Smooth muscle cell (in vitro differentiated cells): ENCODE results near the gene VPS18. TPM values are rescaled to one million over a fixed set of nuclear protein-coding genes. Genes with fewer than 3 reads are reported as not detected.

Experiments
- DNase-seq: peaks from one replicate; lab custom pipeline; 2025; ENCODE audit not compliant: unreplicated experiment; lab: John Stamatoyannopoulos, UW
- H2AFZ ChIP-seq: fragments of 200-600 bp; sonication (generic); 2 replicates; pipeline ENCODE4 v1.6.0; 2016; ENCODE audit warnings: antibody characterized with exemption, low read depth, mild to moderate bottlenecking
- H3F3A ChIP-seq: fragments of 200-600 bp; sonication (generic); 2 replicates; pipeline ENCODE4 v1.6.0; 2017; ENCODE audit warnings: antibody characterized with exemption, low read depth
- H3K27ac ChIP-seq: fragments of 200-600 bp; sonication (generic); 2 replicates; pipeline ENCODE4 v1.5.1; 2016; ENCODE audit warnings: low read depth, mild to moderate bottlenecking
- H3K27me3 ChIP-seq: fragments of 200-600 bp; sonication (generic); 2 replicates; pipeline ENCODE4 v1.6.1; 2016; ENCODE audit warnings: low read depth, mild to moderate bottlenecking
- H3K36me3 ChIP-seq: fragments of 200-600 bp; sonication (generic); 2 replicates; pipeline ENCODE4 v1.5.1; 2016; ENCODE audit warnings: low read depth
- H3K4me1 ChIP-seq: fragments of 200-600 bp; sonication (generic); 2 replicates; pipeline ENCODE4 v1.5.1; 2016; ENCODE audit warnings: low read depth
- H3K4me2 ChIP-seq: fragments of 200-600 bp; sonication (generic); 2 replicates; pipeline ENCODE4 v1.6.0; 2016; ENCODE audit warnings: mild to moderate bottlenecking
- H3K4me3 ChIP-seq: fragments of 200-600 bp; sonication (generic); 2 replicates; pipeline ENCODE4 v1.5.1; 2016; ENCODE audit warnings: mild to moderate bottlenecking
- H3K79me2 ChIP-seq: fragments of 200-600 bp; sonication (generic); 2 replicates; pipeline ENCODE4 v1.6.0; 2016; ENCODE audit warnings: low read depth, mild to moderate bottlenecking
- H3K9ac ChIP-seq: fragments of 200-600 bp; sonication (generic); 2 replicates; pipeline ENCODE4 v1.6.0; 2016; ENCODE audit warnings: low read depth
- H3K9me3 ChIP-seq: fragments of 200-600 bp; sonication (generic); replicated peaks from 2 replicates; pipeline ENCODE4 v1.5.1; 2016; ENCODE audit warnings: low read depth
- H4K20me1 ChIP-seq: fragments of 200-600 bp; sonication (generic); 2 replicates; pipeline ENCODE4 v1.6.0; 2016; ENCODE audit warnings: low read depth
- WGBS: methylation state at CpG from one replicate; pipeline ENCODE4 v1.1.7; 2016; ENCODE audit warnings: low lambda C conversion rate; 5-methylcytosine and 5-hydroxymethylcytosine counted together
- polyA plus RNA-seq: library from polyadenylated mRNA; unstranded; fragments of >200 nt; fragmentation: Nextera tagmentation; extraction: Ambion mirVana; gene quantifications from 2 replicates; pipeline ENCODE4 v1.2.1, GENCODE V29; 2016
- total RNA-seq: library from RNA; depleted of rRNA; stranded (reverse); fragments of >200 nt; gene quantifications from 2 replicates; pipeline ENCODE4 v1.2.3, GENCODE V29; 2014
- TF ChIP-seq, protein P1 (sequence below): fragments of 200-600 bp; sonication (generic); IDR thresholded peaks from 2 replicates; pipeline ENCODE4 v1.5.1; 2017; ENCODE audit warnings: borderline replicate concordance, mild to moderate bottlenecking, antibody characterized with exemption; ENCODE audit not compliant: insufficient read depth, poor library complexity, severe bottlenecking

The VPS18 gene
- total and polyA plus RNA-seq, 2 experiments from 2014 or later: 14.2 to 17.2 TPM

DNA sequence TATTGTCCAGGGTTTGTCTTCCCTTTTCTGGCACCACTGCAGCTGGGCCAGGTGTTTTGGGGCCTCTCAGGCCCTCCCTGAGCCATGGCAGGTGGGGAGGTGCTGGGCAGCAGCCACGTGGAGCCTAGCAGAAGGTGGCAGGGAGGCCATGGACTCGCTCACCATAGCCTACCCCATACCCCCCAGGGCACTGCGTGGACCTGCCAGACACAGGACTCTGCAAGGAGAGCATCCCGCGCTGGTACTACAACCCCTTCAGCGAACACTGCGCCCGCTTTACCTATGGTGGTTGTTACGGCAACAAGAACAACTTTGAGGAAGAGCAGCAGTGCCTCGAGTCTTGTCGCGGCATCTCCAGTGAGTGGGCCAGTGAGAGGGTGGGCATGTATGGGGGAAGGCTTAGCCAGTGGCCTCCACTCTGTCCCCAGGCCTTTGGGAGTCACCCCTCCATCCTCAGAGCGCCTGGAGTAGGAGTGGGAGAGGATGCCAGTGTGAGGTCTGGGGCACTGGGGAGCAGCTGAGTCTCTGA lies 38.5 kb upstream of the VPS18 start:
- Histone ChIP-seq H3K27ac (no peak overlapping the region), H3K36me3 (no peaks in the 10 kb centered on the region), H3K9me3 (no peaks in the 10 kb centered on the region), H3K79me2 (no peaks in the 10 kb centered on the region), H3K4me2 (no peak overlapping the region), H3K4me3 (no peak overlapping the region), H2AFZ (no peak overlapping the region), H3K9ac (no peak overlapping the region), H3F3A (no peaks in the 10 kb centered on the region), H4K20me1 (no peaks in the 10 kb centered on the region), H3K4me1 (no peaks in the 10 kb centered on the region), H3K27me3 (no peaks in the 10 kb centered on the region)
- TF ChIP-seq, protein P1, sequence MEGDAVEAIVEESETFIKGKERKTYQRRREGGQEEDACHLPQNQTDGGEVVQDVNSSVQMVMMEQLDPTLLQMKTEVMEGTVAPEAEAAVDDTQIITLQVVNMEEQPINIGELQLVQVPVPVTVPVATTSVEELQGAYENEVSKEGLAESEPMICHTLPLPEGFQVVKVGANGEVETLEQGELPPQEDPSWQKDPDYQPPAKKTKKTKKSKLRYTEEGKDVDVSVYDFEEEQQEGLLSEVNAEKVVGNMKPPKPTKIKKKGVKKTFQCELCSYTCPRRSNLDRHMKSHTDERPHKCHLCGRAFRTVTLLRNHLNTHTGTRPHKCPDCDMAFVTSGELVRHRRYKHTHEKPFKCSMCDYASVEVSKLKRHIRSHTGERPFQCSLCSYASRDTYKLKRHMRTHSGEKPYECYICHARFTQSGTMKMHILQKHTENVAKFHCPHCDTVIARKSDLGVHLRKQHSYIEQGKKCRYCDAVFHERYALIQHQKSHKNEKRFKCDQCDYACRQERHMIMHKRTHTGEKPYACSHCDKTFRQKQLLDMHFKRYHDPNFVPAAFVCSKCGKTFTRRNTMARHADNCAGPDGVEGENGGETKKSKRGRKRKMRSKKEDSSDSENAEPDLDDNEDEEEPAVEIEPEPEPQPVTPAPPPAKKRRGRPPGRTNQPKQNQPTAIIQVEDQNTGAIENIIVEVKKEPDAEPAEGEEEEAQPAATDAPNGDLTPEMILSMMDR: no peak
- WGBS: 93% methylated on average over 13 of the region's 13 CpGs
- no peak for DNase-seq

DNA sequence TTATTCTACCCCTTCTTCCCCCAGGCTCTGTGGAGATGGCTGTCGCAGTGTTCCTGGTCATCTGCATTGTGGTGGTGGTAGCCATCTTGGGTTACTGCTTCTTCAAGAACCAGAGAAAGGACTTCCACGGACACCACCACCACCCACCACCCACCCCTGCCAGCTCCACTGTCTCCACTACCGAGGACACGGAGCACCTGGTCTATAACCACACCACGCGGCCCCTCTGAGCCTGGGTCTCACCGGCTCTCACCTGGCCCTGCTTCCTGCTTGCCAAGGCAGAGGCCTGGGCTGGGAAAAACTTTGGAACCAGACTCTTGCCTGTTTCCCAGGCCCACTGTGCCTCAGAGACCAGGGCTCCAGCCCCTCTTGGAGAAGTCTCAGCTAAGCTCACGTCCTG lies 37.5 kb upstream of the VPS18 start:
- H3K4me3 ChIP-seq: no peak overlapping the region
- 93% methylated on average over 8 of the region's 8 CpGs for WGBS
- no peaks in the 10 kb centered on the region for H3K79me2 ChIP-seq
- H2AFZ ChIP-seq: no peak overlapping the region
- H3K27me3 ChIP-seq: no peaks in the 10 kb centered on the region
- no peaks in the 10 kb centered on the region for H4K20me1 ChIP-seq
- TF ChIP-seq, protein P1: no peak
- no peaks in the 10 kb centered on the region for H3K4me1 ChIP-seq
- no peak for DNase-seq
- H3K27ac ChIP-seq: peak overlapping the region; percentile 66
- no peaks in the 10 kb centered on the region for H3F3A ChIP-seq
- no peak overlapping the region for H3K9ac ChIP-seq
- H3K4me2 ChIP-seq: no peak overlapping the region
- no peaks in the 10 kb centered on the region for H3K9me3 ChIP-seq
- no peaks in the 10 kb centered on the region for H3K36me3 ChIP-seq

DNA sequence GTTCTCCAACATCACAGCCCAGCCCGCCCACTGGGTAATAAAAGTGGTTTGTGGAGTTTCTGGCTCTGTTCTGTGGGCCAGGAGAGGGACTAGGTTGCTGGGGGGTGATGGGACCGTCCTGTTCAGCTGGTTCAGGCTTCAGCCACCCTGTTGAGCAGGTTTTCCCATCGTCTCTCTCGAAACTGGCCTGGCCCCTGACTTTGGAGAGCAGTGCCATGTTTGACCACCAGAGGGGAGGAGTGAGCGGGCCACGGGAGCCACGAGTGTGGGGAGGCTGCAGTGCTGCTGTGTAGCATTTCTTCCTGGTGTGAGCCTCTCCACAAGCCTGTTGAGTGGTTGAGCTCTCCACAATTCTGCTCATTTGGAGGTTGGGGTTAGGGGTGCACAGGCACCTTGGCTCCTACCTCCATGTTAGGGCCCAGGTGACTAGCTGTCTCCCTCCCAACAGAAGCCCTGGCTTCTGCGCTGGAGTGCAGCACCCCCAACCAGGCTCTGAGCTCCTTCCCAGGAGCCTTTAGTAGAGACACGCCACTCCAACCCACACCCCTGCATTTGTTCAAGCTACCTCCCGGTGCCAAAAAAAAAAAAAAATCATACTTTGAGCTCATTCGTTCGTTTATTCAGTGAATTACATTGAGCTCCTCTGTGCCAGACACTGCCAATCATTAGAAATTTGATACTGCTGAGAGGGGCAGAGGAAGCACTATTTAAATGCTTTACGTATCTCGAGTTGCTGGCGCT lies 36.5 kb upstream of the VPS18 start:
- Histone ChIP-seq H3K4me2 (no peak overlapping the region), H2AFZ (no peak overlapping the region), H3K4me3 (no peak overlapping the region), H3K27me3 (no peaks in the 10 kb centered on the region), H3K4me1 (no peaks in the 10 kb centered on the region), H3K27ac (peak overlapping the region; percentile 66), H3K79me2 (no peaks in the 10 kb centered on the region), H3K9me3 (no peaks in the 10 kb centered on the region), H3K36me3 (no peaks in the 10 kb centered on the region), H4K20me1 (no peaks in the 10 kb centered on the region), H3F3A (no peaks in the 10 kb centered on the region), H3K9ac (no peak overlapping the region)
- DNase-seq: peak; percentile 61
- 49% methylated on average over 15 of the region's 15 CpGs for WGBS
- TF ChIP-seq, protein P1: peak; percentile 94

DNA sequence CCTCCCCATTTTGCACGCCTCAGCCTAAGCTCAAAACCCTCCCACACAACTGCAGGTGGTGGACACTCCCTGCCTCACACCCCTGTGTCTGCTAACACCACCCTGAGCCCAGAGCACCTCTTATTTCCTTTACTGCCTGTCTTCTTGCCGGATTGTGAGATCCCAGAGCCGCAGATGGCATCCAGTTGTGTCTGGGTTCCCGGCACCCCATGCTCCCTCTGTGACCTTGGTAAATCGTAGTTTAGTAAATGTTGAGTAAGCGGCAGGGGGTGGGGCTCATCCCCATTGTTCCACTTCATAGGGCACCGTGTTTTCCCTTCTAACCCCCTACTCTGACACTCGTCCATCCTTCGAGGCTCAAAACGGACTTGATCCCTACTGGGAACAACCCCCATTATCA lies 35.5 kb upstream of the VPS18 start:
- Histone ChIP-seq H3K9me3 (no peaks in the 10 kb centered on the region), H3K79me2 (no peaks in the 10 kb centered on the region), H4K20me1 (no peaks in the 10 kb centered on the region), H2AFZ (no peak overlapping the region), H3K4me3 (no peak overlapping the region), H3F3A (no peaks in the 10 kb centered on the region), H3K27me3 (no peaks in the 10 kb centered on the region), H3K27ac (no peak overlapping the region), H3K4me2 (no peak overlapping the region), H3K36me3 (no peaks in the 10 kb centered on the region), H3K9ac (no peak overlapping the region), H3K4me1 (no peaks in the 10 kb centered on the region)
- WGBS: 84% methylated on average over 10 of the region's 10 CpGs
- TF ChIP-seq, protein P1: no peak
- DNase-seq: no peak
